Measurements from ENCODE around the gene GRB10.

- TF ChIP-seq POLR2A (IDR thresholded peaks at IDR 0.05; ENCODE audit: low read depth, low read length), result no peak
- no peak for TF ChIP-seq SPI1 (IDR thresholded peaks at IDR 0.05; ENCODE audit: low read depth, low read length)
- TF ChIP-seq POLR2AphosphoS5 (IDR thresholded peaks at IDR 0.05; ENCODE audit: low read depth, low read length), result no peak
- TF ChIP-seq TAF1 (IDR thresholded peaks at IDR 0.05; ENCODE audit: low read depth, low read length), result no peak
Observed at GRCh38 chr7:50791363-50791937, 8.8 kb upstream of the GRB10 start.

Measured in GM12891 (cell line).